ENCODE results near the gene SRSF9.

SRSF9 gene

GRCh38 chr12:120429368-120429767 lies 40.2 kb downstream of the SRSF9 start:
- H3K27ac ChIP-seq = no peak overlapping the region
- TF ChIP-seq, protein P1, sequence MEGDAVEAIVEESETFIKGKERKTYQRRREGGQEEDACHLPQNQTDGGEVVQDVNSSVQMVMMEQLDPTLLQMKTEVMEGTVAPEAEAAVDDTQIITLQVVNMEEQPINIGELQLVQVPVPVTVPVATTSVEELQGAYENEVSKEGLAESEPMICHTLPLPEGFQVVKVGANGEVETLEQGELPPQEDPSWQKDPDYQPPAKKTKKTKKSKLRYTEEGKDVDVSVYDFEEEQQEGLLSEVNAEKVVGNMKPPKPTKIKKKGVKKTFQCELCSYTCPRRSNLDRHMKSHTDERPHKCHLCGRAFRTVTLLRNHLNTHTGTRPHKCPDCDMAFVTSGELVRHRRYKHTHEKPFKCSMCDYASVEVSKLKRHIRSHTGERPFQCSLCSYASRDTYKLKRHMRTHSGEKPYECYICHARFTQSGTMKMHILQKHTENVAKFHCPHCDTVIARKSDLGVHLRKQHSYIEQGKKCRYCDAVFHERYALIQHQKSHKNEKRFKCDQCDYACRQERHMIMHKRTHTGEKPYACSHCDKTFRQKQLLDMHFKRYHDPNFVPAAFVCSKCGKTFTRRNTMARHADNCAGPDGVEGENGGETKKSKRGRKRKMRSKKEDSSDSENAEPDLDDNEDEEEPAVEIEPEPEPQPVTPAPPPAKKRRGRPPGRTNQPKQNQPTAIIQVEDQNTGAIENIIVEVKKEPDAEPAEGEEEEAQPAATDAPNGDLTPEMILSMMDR (conservative IDR thresholded peaks at IDR 0.05) = no peak

DNA sequence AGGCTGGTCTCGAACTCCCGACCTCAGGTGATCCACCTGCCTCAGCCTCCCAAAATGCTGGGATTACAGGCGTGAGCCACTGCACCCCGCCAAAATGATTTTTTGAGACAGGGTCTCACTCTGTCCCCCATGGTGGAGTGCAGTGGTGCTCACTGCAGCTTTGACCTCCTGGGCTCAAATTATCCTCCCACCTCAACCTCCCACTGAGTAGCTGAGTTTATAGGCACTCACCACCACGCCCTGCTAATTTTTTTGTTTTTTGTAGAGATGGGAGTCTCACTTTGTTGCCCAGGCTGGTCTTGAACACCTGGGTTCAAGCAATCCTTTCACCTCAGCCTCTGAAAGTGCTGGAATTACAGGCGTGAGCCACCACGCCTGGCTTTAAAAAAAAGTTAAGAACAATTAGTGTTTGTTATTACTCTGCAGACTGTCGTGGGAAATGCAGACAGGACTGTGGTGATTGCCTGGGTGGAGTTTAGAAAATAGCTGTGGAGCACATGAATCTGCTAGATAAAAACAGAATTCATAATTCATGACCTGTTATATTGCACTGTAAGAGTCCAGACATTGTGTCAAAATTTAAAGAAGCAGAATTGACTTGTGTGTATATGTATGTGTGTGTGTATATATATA lies 40.8 kb downstream of the SRSF9 start:
- H3K27ac ChIP-seq = no peak overlapping the region
- TF ChIP-seq, protein P1 (conservative IDR thresholded peaks at IDR 0.05) = no peak

DNA sequence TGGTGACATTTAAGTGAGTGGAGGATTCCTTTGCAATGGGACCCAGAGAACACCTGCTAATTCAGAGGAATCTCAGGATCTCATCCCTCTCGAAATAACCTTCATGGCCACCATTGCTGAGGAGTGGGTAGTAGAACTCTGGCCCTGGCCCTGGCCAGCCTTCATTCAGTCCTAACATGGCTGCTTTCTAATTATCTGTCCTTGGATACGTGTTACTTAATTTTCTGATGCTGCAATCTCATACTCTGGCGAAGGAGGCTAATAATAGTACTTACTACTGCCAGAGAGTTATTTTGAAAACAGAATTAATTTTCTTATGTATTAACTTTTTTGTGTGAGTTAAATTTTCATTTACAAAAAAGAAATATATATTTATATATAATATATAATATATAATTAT lies 43.8 kb downstream of the SRSF9 start:
- no peak overlapping the region for H3K27ac ChIP-seq

DNA sequence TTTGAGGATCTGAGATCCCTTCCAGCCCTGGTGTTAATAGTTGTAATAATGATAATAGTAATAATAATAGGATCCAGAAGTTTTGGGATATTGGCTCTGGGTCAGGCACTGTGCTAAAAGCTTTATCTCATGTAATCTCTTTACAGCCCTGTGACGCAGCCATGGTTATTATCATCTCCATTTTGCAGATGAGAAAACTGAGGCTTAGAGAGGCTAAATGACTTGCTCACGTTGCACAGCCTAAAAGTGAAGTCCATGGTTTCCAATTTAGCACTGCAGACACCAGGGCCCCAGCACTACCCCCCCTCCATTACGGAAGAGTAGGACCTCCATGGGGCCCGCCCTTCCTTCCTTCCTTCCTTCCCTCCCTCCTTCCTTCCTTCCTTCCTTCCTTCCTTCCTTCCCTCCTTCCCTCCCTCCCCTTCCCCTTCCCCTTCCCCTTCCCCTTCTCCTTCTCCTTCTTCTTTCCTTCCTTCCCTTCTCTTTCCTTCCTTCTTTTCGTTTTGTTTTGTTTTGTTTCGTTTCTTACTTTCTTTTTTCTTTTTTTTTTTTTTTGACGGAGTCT lies 46.6 kb downstream of the SRSF9 start:
- TF ChIP-seq, protein P1 (conservative IDR thresholded peaks at IDR 0.05) = no peak
- H3K27ac ChIP-seq = no peak overlapping the region

More for the DNA sequence above, 43.8 kb downstream of the SRSF9 start:
- TF ChIP-seq, protein P1 (conservative IDR thresholded peaks at IDR 0.05) = no peak

- H3K27ac ChIP-seq = no peak overlapping the region
- TF ChIP-seq, protein P1 (conservative IDR thresholded peaks at IDR 0.05) = no peak
Observed at GRCh38 chr12:120421701-120422100, 47.8 kb downstream of the SRSF9 start.

GRCh38 chr12:120417917-120418580 lies 51.5 kb downstream of the SRSF9 start:
- H3K27ac ChIP-seq = no peak overlapping the region
- TF ChIP-seq, protein P1 (conservative IDR thresholded peaks at IDR 0.05) = no peak

GRCh38 chr12:120416490-120417216 lies 52.9 kb downstream of the SRSF9 start:
- TF ChIP-seq, protein P1 (conservative IDR thresholded peaks at IDR 0.05) = no peak
- H3K27ac ChIP-seq = no peak overlapping the region

Measured in VCaP (cell line).